HG02943 (cell line): Measurements from ENCODE around the gene EHF.
A peak's percentile ranks its signal among the peaks of the same experiment; 100 is the strongest.

Source experiments
- ATAC-seq: cut with Tn5 transposase; IDR thresholded peaks from one replicate; pipeline ENCODE4 v1.9.1; 2021; ENCODE audit warnings: mild to moderate bottlenecking, low read depth, moderate library complexity; ENCODE audit not compliant: unreplicated experiment

EHF gene

GRCh38 chr11:34620202-34620601 lies 691 bp upstream of the EHF start:
- no peak for ATAC-seq

GRCh38 chr11:34621876-34622275 lies 983 bp downstream of the EHF start:
- ATAC-seq = no peak

DNA sequence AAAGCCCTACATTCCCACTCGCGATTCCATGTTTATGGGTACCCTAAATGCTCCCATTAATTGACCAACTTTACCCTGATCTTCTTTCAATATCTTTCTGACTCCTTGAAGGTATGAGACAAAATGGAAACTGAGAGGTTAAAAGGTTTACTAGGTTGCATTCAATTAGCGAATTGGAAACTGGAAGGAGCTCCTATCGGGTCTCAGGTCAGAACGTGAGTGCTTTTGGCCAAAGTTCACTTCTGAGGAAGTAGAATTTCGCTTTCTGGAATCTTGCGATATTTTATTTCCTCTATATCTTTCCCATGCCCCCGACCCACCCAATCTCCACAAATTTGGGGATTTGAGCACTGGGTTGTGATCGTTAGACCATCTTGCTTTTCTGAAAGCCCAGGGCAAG lies 2.6 kb downstream of the EHF start:
- no peak for ATAC-seq

GRCh38 chr11:34624069-34624468 lies 3.2 kb downstream of the EHF start:
- ATAC-seq = peak; percentile 73

- ATAC-seq = no peak
Observed at GRCh38 chr11:34625576-34625975, 4.7 kb downstream of the EHF start.

DNA sequence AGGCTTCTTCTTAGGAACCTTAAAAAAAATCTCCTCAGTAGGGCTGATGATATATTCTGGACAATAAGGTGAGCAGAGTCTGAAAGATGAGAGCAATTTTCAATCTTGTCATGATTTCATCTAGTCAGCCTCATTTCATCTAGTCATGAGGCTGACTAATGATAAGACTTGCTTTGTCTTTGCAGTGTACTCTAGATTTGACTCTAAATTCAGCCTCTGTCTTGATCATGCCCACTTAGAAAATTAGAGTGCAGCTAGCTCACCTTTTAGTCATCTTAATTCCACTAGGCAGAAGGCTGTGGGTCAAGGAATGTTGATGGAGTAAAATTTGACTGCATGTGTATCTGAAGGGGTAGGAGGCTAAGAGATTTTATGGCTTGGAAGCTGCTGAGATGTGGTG lies 5.5 kb downstream of the EHF start:
- no peak for ATAC-seq

DNA sequence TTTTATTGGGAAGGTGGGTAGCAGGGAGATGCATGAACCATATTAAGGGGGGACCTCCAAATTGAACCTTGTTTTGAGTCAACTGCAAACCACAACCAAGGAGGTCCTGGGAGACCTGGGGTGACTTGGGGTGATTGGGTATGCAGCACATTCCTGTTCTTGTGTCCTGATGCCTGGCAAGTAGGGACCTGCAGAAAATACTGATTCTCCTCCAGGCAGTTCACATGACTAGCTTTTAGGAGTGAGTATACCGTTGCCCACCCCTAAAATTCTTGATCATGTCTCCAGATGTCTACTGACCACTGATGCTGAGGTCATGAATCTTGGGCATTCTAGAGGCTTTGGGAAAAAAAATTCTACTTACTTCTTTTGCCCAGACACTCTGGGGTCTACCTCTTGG lies 6.3 kb downstream of the EHF start:
- ATAC-seq = no peak

DNA sequence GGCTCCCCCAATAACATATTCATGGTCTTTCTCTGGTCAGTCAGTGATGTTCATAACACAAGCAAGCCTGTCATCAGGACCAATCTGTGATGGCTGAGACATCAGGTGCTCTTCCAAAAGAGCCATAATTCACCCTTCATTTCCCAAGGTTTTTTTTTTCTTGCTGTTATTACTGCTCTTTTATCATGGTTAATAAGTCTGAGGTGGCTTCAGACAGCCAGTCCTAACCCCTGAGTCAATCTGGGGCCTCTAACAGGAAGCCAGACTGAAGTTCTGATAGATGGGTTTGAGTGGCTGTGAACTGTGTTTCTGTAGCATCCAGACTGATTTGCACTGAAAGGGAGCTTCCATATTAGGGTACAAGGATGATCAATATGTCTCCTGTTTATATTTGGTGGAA lies 8.8 kb downstream of the EHF start:
- ATAC-seq = no peak

DNA sequence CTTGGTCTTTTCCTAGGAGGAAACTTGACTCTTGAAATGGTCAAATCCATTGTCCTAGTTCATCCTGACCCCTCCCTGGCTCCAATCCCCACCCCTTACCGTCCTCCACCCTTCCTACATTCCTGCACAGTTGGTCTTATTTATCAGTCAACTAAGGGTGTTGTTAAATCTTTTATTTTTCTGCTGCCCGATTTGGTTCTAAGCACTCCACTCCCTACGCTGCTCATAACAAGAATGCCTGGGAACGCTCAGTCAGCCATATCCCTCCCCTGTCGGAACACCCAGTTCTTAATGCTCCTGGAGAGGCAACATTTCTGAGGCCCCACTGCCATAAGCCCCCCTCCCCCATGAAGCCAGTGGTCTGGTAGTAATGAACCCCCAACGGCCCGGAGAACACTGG lies 9.7 kb downstream of the EHF start:
- ATAC-seq = no peak

- no peak for ATAC-seq
Observed at GRCh38 chr11:34631297-34631696, 10.4 kb downstream of the EHF start.

GRCh38 chr11:34631737-34632104 lies 10.8 kb downstream of the EHF start:
- no peak for ATAC-seq

DNA sequence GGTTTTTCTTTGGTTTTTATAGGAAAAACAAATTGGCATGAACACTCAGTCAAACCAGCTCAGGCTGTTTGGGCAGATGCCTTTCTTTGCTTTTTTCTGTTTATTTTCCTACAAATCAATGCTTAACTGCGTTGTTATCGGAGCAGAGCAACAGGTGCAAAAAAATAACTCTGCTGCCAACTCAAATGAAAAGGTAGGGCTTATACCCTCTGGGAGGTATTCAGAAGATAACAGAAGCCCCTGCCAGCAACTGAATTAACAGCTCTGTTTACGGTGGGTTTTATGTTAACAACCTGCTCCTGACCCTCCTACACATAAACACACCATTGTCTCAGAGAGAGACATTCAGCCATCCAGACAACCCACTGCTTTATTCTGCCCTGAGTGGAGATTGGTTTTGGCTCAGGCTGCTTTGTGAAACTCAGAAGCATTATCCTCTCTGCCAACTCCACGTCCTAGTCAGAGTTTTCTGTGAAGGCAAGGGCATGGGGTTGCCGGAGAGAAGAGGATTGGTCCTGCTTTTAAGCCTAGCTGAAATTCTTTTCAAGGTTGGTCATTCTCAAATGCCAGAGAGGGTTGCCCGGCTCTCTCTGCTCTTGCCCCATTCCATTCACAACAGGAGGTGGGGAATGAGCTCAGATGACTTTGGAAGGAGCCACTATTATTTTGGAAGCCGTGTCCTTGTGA lies 11.4 kb downstream of the EHF start:
- no peak for ATAC-seq

- ATAC-seq = peak; percentile 24
Observed at GRCh38 chr11:34633640-34633989, 12.7 kb downstream of the EHF start.

- peak; percentile 84 for ATAC-seq
Observed at GRCh38 chr11:34633990-34634693, 13.2 kb downstream of the EHF start.

DNA sequence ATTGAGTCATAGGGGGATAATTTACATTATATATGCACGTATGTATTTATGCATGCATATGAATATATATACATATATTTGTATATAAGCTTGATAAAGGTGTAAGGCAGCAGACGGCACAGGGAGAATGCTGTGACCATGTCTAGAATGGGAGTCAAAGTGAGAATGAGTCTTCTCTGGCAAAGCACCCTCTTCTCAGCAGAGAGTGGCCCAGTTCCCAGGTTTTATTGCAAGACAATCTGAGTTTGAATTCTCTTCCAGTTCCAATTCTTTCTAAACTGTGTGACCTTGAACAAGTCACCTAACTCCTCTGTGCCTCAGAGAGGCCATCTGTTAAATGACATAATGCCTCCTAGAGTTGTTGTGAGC lies 13.8 kb downstream of the EHF start:
- ATAC-seq = no peak

GRCh38 chr11:34636127-34636526 lies 15.2 kb downstream of the EHF start:
- ATAC-seq = no peak

DNA sequence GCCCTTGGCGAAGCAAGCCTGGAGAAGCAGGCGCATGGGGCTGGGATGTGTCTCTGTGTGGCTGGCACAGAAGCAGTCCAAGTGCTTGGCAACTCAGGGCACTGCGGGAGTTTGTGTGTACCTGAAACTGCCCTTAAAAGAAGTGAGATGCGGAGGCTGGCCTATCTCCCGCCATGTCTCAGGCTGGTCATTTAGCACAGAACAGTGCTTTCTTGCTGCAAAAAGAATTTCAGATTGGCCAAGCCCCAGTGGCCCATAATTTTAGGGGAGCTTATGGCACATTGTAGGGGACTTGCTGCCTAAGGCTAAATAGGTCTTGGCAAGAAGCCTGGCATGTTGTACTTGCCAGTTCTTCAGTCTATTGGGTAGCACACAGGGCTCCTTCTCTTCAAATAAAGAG lies 16.4 kb downstream of the EHF start:
- ATAC-seq = no peak

GRCh38 chr11:34638897-34639296 lies 18.0 kb downstream of the EHF start:
- no peak for ATAC-seq

DNA sequence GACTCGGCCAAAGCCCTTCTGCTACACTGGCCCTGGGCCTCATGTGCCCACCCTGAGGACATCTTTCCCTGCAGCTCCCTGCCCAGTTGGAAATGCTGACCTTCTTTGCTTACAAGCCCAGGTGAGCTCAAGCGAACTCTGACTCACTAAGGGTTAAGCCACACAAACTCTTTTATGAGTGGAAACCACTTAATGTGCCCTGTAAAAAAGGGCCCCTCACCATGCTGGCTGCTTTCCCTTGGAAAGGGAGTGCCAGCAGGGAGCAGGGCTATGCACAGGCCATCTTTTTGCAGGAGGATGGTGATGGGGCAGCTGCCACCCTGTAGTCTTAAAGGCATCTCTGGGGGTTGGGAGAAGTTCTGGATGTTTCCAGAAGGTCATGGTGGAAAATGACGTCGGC lies 18.7 kb downstream of the EHF start:
- ATAC-seq = no peak

- peak; percentile 81 for ATAC-seq
Observed at GRCh38 chr11:34640050-34640923, 19.4 kb downstream of the EHF start.

DNA sequence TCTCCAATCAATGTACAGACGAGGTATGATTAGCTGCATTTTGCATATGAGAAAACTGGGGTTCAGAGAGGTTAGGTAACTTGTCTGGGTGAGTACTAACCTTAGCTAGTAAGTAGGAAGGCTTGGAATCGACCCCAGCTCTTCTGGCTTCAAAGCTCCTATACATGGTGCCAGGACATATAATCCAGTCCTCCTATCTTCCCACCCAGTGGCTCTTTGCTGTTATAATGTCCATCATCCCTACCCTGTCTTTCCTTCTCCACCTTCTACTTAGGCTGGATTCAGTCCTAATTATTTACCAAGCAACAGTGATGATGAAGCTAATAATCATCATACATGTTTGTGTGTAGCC lies 20.0 kb downstream of the EHF start:
- ATAC-seq = no peak

- ATAC-seq = no peak
Observed at GRCh38 chr11:34641456-34641855, 20.6 kb downstream of the EHF start.
